Osteocyte (in vitro differentiated cells): ENCODE data around the gene ADH1B. TPM values are rescaled to one million over a fixed set of nuclear protein-coding genes. Genes with fewer than 3 reads are reported as not detected.
"Not testable (repeated sequence)": the region's sequence is repeated elsewhere in the genome, so short reads cannot be mapped to it uniquely, and the experiment has no call there.

Source experiments
- DNase-seq: peaks from one replicate; pipeline ENCODE4 v3.0.0; 2021; ENCODE audit warnings: mixed read lengths; ENCODE audit not compliant: unreplicated experiment; ENCODE audit errors: extremely low spot score
- H3K27ac Mint-ChIP-seq: one replicate; pipeline ENCODE4 v1.8.0; 2021; ENCODE audit warnings: mild to moderate bottlenecking, mixed read lengths; ENCODE audit not compliant: unreplicated experiment
- H3K27me3 Mint-ChIP-seq: one replicate; pipeline ENCODE4 v1.8.0; 2021; ENCODE audit warnings: mixed read lengths; ENCODE audit not compliant: unreplicated experiment
- H3K36me3 Mint-ChIP-seq: one replicate; pipeline ENCODE4 v1.8.0; 2021; ENCODE audit warnings: mixed read lengths; ENCODE audit not compliant: unreplicated experiment
- H3K4me1 Mint-ChIP-seq: one replicate; pipeline ENCODE4 v1.8.0; 2021; ENCODE audit warnings: mixed read lengths; ENCODE audit not compliant: unreplicated experiment
- H3K4me3 Mint-ChIP-seq: one replicate; pipeline ENCODE4 v1.8.0; 2021; ENCODE audit warnings: mild to moderate bottlenecking, moderate library complexity, mixed read lengths; ENCODE audit not compliant: unreplicated experiment
- H3K9me3 Mint-ChIP-seq: one replicate; pipeline ENCODE4 v1.8.0; 2021; ENCODE audit warnings: mixed read lengths; ENCODE audit not compliant: unreplicated experiment
- CTCF ChIP-seq: fragments of 200-600 bp; sonication (generic); IDR thresholded peaks from 2 replicates; pipeline ENCODE4 v1.5.0; 2021; ENCODE audit warnings: antibody characterized with exemption, mild to moderate bottlenecking, moderate library complexity
- total RNA-seq: library from RNA; stranded (reverse); gene quantifications from 2 replicates; pipeline ENCODE4 v1.2.1, GENCODE V29; 2021

The ADH1B gene
- total RNA-seq, 1 donor from 2014 or later, result 8.8 TPM

GRCh38 chr4:99324979-99325378 is 3.8 kb upstream of the ADH1B start:
- Mint-ChIP-seq H3K9me3 (peaks cover 17% of the 10 kb centered on the region), H3K27me3 (no peaks in the 10 kb centered on the region), H3K4me1 (peaks cover 23% of the 10 kb centered on the region), H3K27ac (peak overlapping the region; percentile 67), H3K4me3 (no peak overlapping the region), H3K36me3 (peaks cover 3% of the 10 kb centered on the region)
- DNase-seq, result no peak
- no peak for TF ChIP-seq CTCF

GRCh38 chr4:99324361-99324760 is 3.2 kb upstream of the ADH1B start:
- Mint-ChIP-seq H3K4me1 (peaks cover 23% of the 10 kb centered on the region), H3K4me3 (no peak overlapping the region), H3K27me3 (no peaks in the 10 kb centered on the region), H3K9me3 (peaks cover 17% of the 10 kb centered on the region), H3K36me3 (peaks cover 3% of the 10 kb centered on the region), H3K27ac (peak overlapping the region; percentile 61)
- TF ChIP-seq CTCF, result no peak
- no peak for DNase-seq

GRCh38 chr4:99323756-99324155 is 2.6 kb upstream of the ADH1B start:
- no peak overlapping the region for H3K4me3 Mint-ChIP-seq
- DNase-seq, result no peak
- H3K9me3 Mint-ChIP-seq, result peaks cover 17% of the 10 kb centered on the region
- peaks cover 3% of the 10 kb centered on the region for H3K36me3 Mint-ChIP-seq
- H3K4me1 Mint-ChIP-seq, result peaks cover 25% of the 10 kb centered on the region
- H3K27me3 Mint-ChIP-seq, result no peaks in the 10 kb centered on the region
- peak overlapping the region; percentile 61 for H3K27ac Mint-ChIP-seq
- no peak for TF ChIP-seq CTCF

- H3K27me3 Mint-ChIP-seq, DNase-seq, H3K36me3 Mint-ChIP-seq, H3K4me3 Mint-ChIP-seq, H3K9me3 Mint-ChIP-seq, H3K27ac Mint-ChIP-seq: not testable (repeated sequence)
- H3K4me1 Mint-ChIP-seq, result peaks cover 32% of the 10 kb centered on the region
Observed at GRCh38 chr4:99317811-99318210, 3.4 kb downstream of the ADH1B start.

GRCh38 chr4:99317354-99317753 is 3.8 kb downstream of the ADH1B start:
- TF ChIP-seq CTCF, result no peak
- H3K27ac Mint-ChIP-seq, result no peak overlapping the region
- peaks cover 35% of the 10 kb centered on the region for H3K4me1 Mint-ChIP-seq
- no peak overlapping the region for H3K4me3 Mint-ChIP-seq
- no peaks in the 10 kb centered on the region for H3K27me3 Mint-ChIP-seq
- DNase-seq, result no peak
- H3K36me3 Mint-ChIP-seq, result no peaks in the 10 kb centered on the region
- no peaks in the 10 kb centered on the region for H3K9me3 Mint-ChIP-seq

- H3K9me3 Mint-ChIP-seq, result no peaks in the 10 kb centered on the region
- H3K27ac Mint-ChIP-seq, result no peak overlapping the region
Observed at GRCh38 chr4:99315839-99316238, 5.4 kb downstream of the ADH1B start.

More at GRCh38 chr4:99315839-99316238, 5.4 kb downstream of the ADH1B start:
- Mint-ChIP-seq H3K27me3 (no peaks in the 10 kb centered on the region), H3K4me1 (peaks cover 34% of the 10 kb centered on the region), H3K36me3 (no peaks in the 10 kb centered on the region), H3K4me3 (no peak overlapping the region)
- no peak for TF ChIP-seq CTCF
- no peak for DNase-seq
